ENCODE results near the gene PAM16.
"Not testable (repeated sequence)": the region's sequence is repeated elsewhere in the genome, so short reads cannot be mapped to it uniquely, and the experiment has no call there.

Gene PAM16

GRCh38 chr16:4353675-4354074 is 2.6 kb upstream of the PAM16 start:
- no peak for DNase-seq (ENCODE audit: low spot score)

- DNase-seq (ENCODE audit: low spot score): no peak
These were observed 1.7 kb upstream of the PAM16 start for GRCh38 chr16:4352843-4353242.

- no peak for DNase-seq (ENCODE audit: low spot score)
These were observed 759 bp upstream of the PAM16 start for GRCh38 chr16:4351880-4352279.

- no peak for DNase-seq (ENCODE audit: low spot score)
These were observed 745 bp downstream of the PAM16 start for GRCh38 chr16:4350365-4350786.

GRCh38 chr16:4349332-4349731 is 1.8 kb downstream of the PAM16 start:
- no peak for DNase-seq (ENCODE audit: low spot score)

- no peak for DNase-seq (ENCODE audit: low spot score)
These were observed 3.2 kb downstream of the PAM16 start for GRCh38 chr16:4347765-4348509.

GRCh38 chr16:4347010-4347409 is 4.1 kb downstream of the PAM16 start:
- no peak for DNase-seq (ENCODE audit: low spot score)

- no peak for DNase-seq (ENCODE audit: low spot score)
These were observed 5.0 kb downstream of the PAM16 start for GRCh38 chr16:4345836-4346781.

GRCh38 chr16:4344983-4345835 is 5.9 kb downstream of the PAM16 start:
- no peak for DNase-seq (ENCODE audit: low spot score)

- DNase-seq (ENCODE audit: low spot score): not testable (repeated sequence)
These were observed 6.7 kb downstream of the PAM16 start for GRCh38 chr16:4344300-4344982.

GRCh38 chr16:4342866-4343744 is 8.0 kb downstream of the PAM16 start:
- DNase-seq (ENCODE audit: low spot score): no peak

GRCh38 chr16:4341250-4341649 is 9.9 kb downstream of the PAM16 start:
- DNase-seq (ENCODE audit: low spot score): no peak

GRCh38 chr16:4340443-4340842 is 10.7 kb downstream of the PAM16 start:
- DNase-seq (ENCODE audit: low spot score): no peak

GRCh38 chr16:4339909-4340308 is 11.2 kb downstream of the PAM16 start:
- DNase-seq (ENCODE audit: low spot score): no peak

- no peak for DNase-seq (ENCODE audit: low spot score)
These were observed 11.7 kb downstream of the PAM16 start for GRCh38 chr16:4339455-4339854.

GRCh38 chr16:4338712-4339299 is 12.3 kb downstream of the PAM16 start:
- no peak for DNase-seq (ENCODE audit: low spot score)

- DNase-seq (ENCODE audit: low spot score): no peak
These were observed 13.0 kb downstream of the PAM16 start for GRCh38 chr16:4338125-4338582.

- no peak for DNase-seq (ENCODE audit: low spot score)
These were observed 13.5 kb downstream of the PAM16 start for GRCh38 chr16:4337540-4338088.

- no peak for DNase-seq (ENCODE audit: low spot score)
These were observed 14.2 kb downstream of the PAM16 start for GRCh38 chr16:4336701-4337539.

Measured in CD4-positive, alpha-beta T cell treated with Interleukin-6 at 100 ng/mL for 8 hours (primary cell).